Measurements from ENCODE around the gene ADAMTS19.

GRCh38 chr5:129770024-129770820 lies 310.1 kb downstream of the ADAMTS19 start:
- TF ChIP-seq EZH2phosphoT487 (IDR thresholded peaks at IDR 0.05; ENCODE audit: borderline replicate concordance, low read length): no peak
- TF ChIP-seq CTCF (IDR thresholded peaks at IDR 0.05; ENCODE audit: low read depth, low read length, poor library complexity, severe bottlenecking): no peak
